HG02970 (cell line): ENCODE measurements around the gene LGALS9.
"Not testable (repeated sequence)": the region's sequence is repeated elsewhere in the genome, so short reads cannot be mapped to it uniquely, and the experiment has no call there.

ENCODE experiments used
- ATAC-seq: cut with Tn5 transposase; IDR thresholded peaks from one replicate; pipeline ENCODE4 v1.9.1; 2021; ENCODE audit warnings: mild to moderate bottlenecking, moderate library complexity, moderate number of reproducible peaks; ENCODE audit not compliant: unreplicated experiment, low FRiP score

The LGALS9 gene

GRCh38 chr17:27625856-27626255 lies 5.1 kb upstream of the LGALS9 start:
- no peak for ATAC-seq

- no peak for ATAC-seq
These were observed 3.5 kb upstream of the LGALS9 start for GRCh38 chr17:27627514-27627913.

GRCh38 chr17:27628376-27628775 lies 2.6 kb upstream of the LGALS9 start:
- no peak for ATAC-seq

- not testable (repeated sequence) for ATAC-seq
These were observed 1.7 kb upstream of the LGALS9 start for GRCh38 chr17:27629260-27629659.

GRCh38 chr17:27631411-27631760 lies 398 bp downstream of the LGALS9 start:
- no peak for ATAC-seq

- ATAC-seq, result no peak
These were observed 1.1 kb downstream of the LGALS9 start for GRCh38 chr17:27631897-27632725.

GRCh38 chr17:27632766-27633165 lies 1.8 kb downstream of the LGALS9 start:
- ATAC-seq, result not testable (repeated sequence)

- ATAC-seq, result no peak
These were observed 2.5 kb downstream of the LGALS9 start for GRCh38 chr17:27633312-27634025.

- no peak for ATAC-seq
These were observed 3.0 kb downstream of the LGALS9 start for GRCh38 chr17:27634026-27634335.

- ATAC-seq, result no peak
These were observed 3.8 kb downstream of the LGALS9 start for GRCh38 chr17:27634776-27635175.

GRCh38 chr17:27635275-27635823 lies 4.4 kb downstream of the LGALS9 start:
- ATAC-seq, result no peak

GRCh38 chr17:27636005-27636520 lies 5.1 kb downstream of the LGALS9 start:
- not testable (repeated sequence) for ATAC-seq

GRCh38 chr17:27637818-27638217 lies 6.8 kb downstream of the LGALS9 start:
- not testable (repeated sequence) for ATAC-seq

GRCh38 chr17:27638415-27638914 lies 7.5 kb downstream of the LGALS9 start:
- ATAC-seq, result not testable (repeated sequence)

- no peak for ATAC-seq
These were observed 9.8 kb downstream of the LGALS9 start for GRCh38 chr17:27640790-27641189.

GRCh38 chr17:27644586-27644985 lies 13.6 kb downstream of the LGALS9 start:
- no peak for ATAC-seq

- not testable (repeated sequence) for ATAC-seq
These were observed 14.6 kb downstream of the LGALS9 start for GRCh38 chr17:27645621-27646020.

GRCh38 chr17:27646232-27646631 lies 15.2 kb downstream of the LGALS9 start:
- ATAC-seq, result no peak

- no peak for ATAC-seq
These were observed 16.8 kb downstream of the LGALS9 start for GRCh38 chr17:27647765-27648164.

GRCh38 chr17:27649111-27649571 lies 18.2 kb downstream of the LGALS9 start:
- ATAC-seq, result not testable (repeated sequence)

- no peak for ATAC-seq
These were observed 18.9 kb downstream of the LGALS9 start for GRCh38 chr17:27649929-27650328.
